ENCODE measurements around the gene CPED1.

Gene CPED1

GRCh38 chr7:121271098-121271497, 282.6 kb downstream of the CPED1 start:
- H3K36me3 ChIP-seq (ENCODE audit: insufficient read depth, low read length) = no peaks in the 10 kb centered on the region
- H3K4me1 ChIP-seq (ENCODE audit: insufficient read depth, low read length) = no peaks in the 10 kb centered on the region
- no peak overlapping the region for H3K27ac ChIP-seq (ENCODE audit: low read depth, low read length)
- no peaks in the 10 kb centered on the region for H3K9me3 ChIP-seq (ENCODE audit: insufficient read depth, low read depth, low read length)
- 95% methylated on average over 1 of the region's 2 CpGs for WGBS
- no peak overlapping the region for H3K9ac ChIP-seq (ENCODE audit: low read depth, low read length)
- no peak overlapping the region for H3K4me3 ChIP-seq (ENCODE audit: low read length)
- H3K27me3 ChIP-seq (ENCODE audit: insufficient read depth, low read length) = no peaks in the 10 kb centered on the region

GRCh38 chr7:121271916-121272315, 283.4 kb downstream of the CPED1 start:
- Histone ChIP-seq H3K9ac (ENCODE audit: low read depth, low read length) (no peak overlapping the region), H3K4me1 (ENCODE audit: insufficient read depth, low read length) (no peaks in the 10 kb centered on the region), H3K9me3 (ENCODE audit: insufficient read depth, low read depth, low read length) (no peaks in the 10 kb centered on the region), H3K27me3 (ENCODE audit: insufficient read depth, low read length) (no peaks in the 10 kb centered on the region), H3K36me3 (ENCODE audit: insufficient read depth, low read length) (no peaks in the 10 kb centered on the region), H3K4me3 (ENCODE audit: low read length) (no peak overlapping the region), H3K27ac (ENCODE audit: low read depth, low read length) (no peak overlapping the region)
- 97% methylated on average over 2 of the region's 2 CpGs for WGBS

- Histone ChIP-seq H3K27ac (ENCODE audit: low read depth, low read length) (no peak overlapping the region), H3K9me3 (ENCODE audit: insufficient read depth, low read depth, low read length) (no peaks in the 10 kb centered on the region), H3K36me3 (ENCODE audit: insufficient read depth, low read length) (no peaks in the 10 kb centered on the region), H3K4me1 (ENCODE audit: insufficient read depth, low read length) (no peaks in the 10 kb centered on the region), H3K27me3 (ENCODE audit: insufficient read depth, low read length) (no peaks in the 10 kb centered on the region), H3K9ac (ENCODE audit: low read depth, low read length) (no peak overlapping the region), H3K4me3 (ENCODE audit: low read length) (no peak overlapping the region)
- 80% methylated on average over 1 of the region's 1 CpG for WGBS
Observed at GRCh38 chr7:121272676-121273075, 284.2 kb downstream of the CPED1 start.

DNA sequence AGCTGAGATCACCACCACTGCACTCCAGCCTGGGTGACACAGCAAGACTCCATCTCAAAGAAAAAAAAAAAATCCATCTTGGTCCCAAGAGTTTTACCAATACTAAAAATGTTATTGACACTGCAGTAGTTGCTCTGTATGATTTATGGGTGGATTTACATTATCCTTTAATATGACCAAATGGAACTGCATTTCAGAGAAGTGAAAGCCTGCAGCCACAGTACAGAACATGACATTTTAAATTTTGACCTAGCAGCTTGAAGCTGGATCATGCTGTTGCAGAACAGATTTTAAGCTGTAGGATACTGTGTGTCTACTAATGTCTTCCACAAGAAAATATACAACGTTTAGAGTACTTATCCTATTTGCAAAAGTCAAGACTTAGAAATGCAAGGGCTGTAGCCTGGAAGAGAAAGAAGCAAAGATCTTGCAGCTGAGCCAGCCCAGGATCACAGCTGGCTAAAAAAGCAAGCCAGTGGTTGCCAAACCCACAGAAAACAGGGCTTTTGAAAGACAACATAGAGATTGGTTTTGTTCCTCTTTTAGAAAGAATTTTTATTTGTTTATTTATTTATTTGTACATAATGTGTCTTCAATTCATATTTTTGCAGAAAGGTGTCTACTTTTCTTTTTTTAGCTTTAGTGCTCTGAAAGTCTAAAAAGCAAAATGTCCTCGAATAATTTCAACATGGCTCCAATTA, 285.1 kb downstream of the CPED1 start:
- H3K4me3 ChIP-seq (ENCODE audit: low read length) = no peak overlapping the region
- no peaks in the 10 kb centered on the region for H3K9me3 ChIP-seq (ENCODE audit: insufficient read depth, low read depth, low read length)
- WGBS = 79% methylated on average over 2 of the region's 2 CpGs
- H3K27ac ChIP-seq (ENCODE audit: low read depth, low read length) = no peak overlapping the region
- no peaks in the 10 kb centered on the region for H3K36me3 ChIP-seq (ENCODE audit: insufficient read depth, low read length)
- no peak overlapping the region for H3K9ac ChIP-seq (ENCODE audit: low read depth, low read length)
- H3K4me1 ChIP-seq (ENCODE audit: insufficient read depth, low read length) = peaks cover 2% of the 10 kb centered on the region; the same call in 1 of the 2 replicates
- no peaks in the 10 kb centered on the region for H3K27me3 ChIP-seq (ENCODE audit: insufficient read depth, low read length)

GRCh38 chr7:121274467-121274866, 286.0 kb downstream of the CPED1 start:
- Histone ChIP-seq H3K27me3 (ENCODE audit: insufficient read depth, low read length) (no peaks in the 10 kb centered on the region), H3K9me3 (ENCODE audit: insufficient read depth, low read depth, low read length) (no peaks in the 10 kb centered on the region), H3K27ac (ENCODE audit: low read depth, low read length) (no peak overlapping the region), H3K4me1 (ENCODE audit: insufficient read depth, low read length) (peaks cover 7% of the 10 kb centered on the region; the same call in 1 of the 2 replicates), H3K36me3 (ENCODE audit: insufficient read depth, low read length) (no peaks in the 10 kb centered on the region), H3K9ac (ENCODE audit: low read depth, low read length) (no peak overlapping the region), H3K4me3 (ENCODE audit: low read length) (no peak overlapping the region)
- 88% methylated on average over 2 of the region's 2 CpGs for WGBS

DNA sequence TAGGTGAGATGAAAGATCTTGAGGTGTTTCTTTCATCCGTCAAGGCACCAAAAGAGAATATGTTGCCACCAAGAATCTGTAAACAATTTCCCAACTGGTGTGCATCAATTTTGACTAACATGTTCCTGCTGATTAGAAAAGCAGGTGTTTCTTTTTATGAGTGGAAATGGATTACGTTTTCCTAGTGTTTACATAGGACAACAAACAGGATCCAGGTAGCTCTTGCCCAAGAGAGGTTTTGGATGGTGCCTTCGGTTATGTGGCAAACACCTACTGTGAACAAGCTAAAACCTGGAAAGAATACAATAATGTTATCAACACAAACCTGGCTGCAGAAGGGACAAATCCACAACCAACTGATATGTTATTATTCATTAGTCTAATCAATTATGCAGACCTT, 286.7 kb downstream of the CPED1 start:
- H3K27me3 ChIP-seq (ENCODE audit: insufficient read depth, low read length) = no peaks in the 10 kb centered on the region
- H3K9me3 ChIP-seq (ENCODE audit: insufficient read depth, low read depth, low read length) = no peaks in the 10 kb centered on the region
- H3K27ac ChIP-seq (ENCODE audit: low read depth, low read length) = no peak overlapping the region
- 91% methylated on average over 3 of the region's 3 CpGs for WGBS
- no peak overlapping the region for H3K9ac ChIP-seq (ENCODE audit: low read depth, low read length)
- peaks cover 7% of the 10 kb centered on the region; the same call in 1 of the 2 replicates for H3K4me1 ChIP-seq (ENCODE audit: insufficient read depth, low read length)
- no peak overlapping the region for H3K4me3 ChIP-seq (ENCODE audit: low read length)
- no peaks in the 10 kb centered on the region for H3K36me3 ChIP-seq (ENCODE audit: insufficient read depth, low read length)

GRCh38 chr7:121276313-121276712, 287.8 kb downstream of the CPED1 start:
- H3K27ac ChIP-seq (ENCODE audit: low read depth, low read length) = no peak overlapping the region
- no peak overlapping the region for H3K4me3 ChIP-seq (ENCODE audit: low read length)
- H3K9me3 ChIP-seq (ENCODE audit: insufficient read depth, low read depth, low read length) = no peaks in the 10 kb centered on the region
- no peaks in the 10 kb centered on the region for H3K36me3 ChIP-seq (ENCODE audit: insufficient read depth, low read length)
- no peak overlapping the region for H3K9ac ChIP-seq (ENCODE audit: low read depth, low read length)
- no peaks in the 10 kb centered on the region for H3K27me3 ChIP-seq (ENCODE audit: insufficient read depth, low read length)
- 92% methylated on average over 2 of the region's 3 CpGs for WGBS
- H3K4me1 ChIP-seq (ENCODE audit: insufficient read depth, low read length) = peaks cover 7% of the 10 kb centered on the region; the same call in 1 of the 2 replicates

DNA sequence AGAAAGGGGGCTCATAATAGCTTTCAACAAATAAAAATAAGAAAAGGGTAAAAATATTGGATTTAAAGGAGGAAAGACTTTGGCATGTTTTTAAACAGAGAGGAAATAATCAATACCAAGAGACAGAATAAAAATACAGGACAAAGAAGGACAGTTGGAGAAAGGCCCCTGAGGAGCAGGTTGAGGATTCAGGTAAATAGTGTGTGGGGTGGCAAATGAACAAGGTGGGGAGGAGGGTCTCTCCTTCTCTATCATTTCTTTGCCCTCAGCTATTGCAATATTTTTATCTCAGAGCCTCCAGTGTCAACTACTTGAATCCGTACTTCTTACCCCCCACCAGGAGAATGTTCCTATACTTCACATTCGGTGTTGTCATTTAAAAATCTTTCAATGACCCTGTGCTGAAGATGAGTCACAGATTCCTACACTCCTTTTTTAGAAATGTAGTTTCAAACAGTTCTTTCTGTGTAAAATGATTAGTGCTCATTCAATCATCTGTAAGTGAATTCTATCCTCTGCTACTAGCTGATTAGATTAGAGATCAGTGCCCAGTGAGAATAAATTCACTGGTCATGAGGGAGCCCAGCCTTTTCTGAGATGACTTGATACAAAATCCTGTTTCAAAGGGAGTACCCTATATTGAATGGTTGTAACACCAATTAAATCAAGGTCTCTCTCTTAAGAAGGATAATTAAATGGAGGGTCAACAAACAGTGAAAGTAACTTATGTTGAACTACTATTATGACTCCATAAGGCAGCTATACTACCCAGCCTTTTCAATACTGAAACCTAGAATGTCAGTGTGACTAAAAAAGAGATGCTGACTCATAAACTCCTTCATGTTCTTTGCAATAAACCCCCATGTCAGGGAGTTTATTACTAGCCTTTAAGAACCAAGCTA, 289.9 kb downstream of the CPED1 start:
- H3K27me3 ChIP-seq (ENCODE audit: insufficient read depth, low read length) = no peaks in the 10 kb centered on the region
- peaks cover 7% of the 10 kb centered on the region; the same call in 1 of the 2 replicates for H3K4me1 ChIP-seq (ENCODE audit: insufficient read depth, low read length)
- H3K4me3 ChIP-seq (ENCODE audit: low read length) = no peak overlapping the region
- no peak overlapping the region for H3K9ac ChIP-seq (ENCODE audit: low read depth, low read length)
- H3K36me3 ChIP-seq (ENCODE audit: insufficient read depth, low read length) = no peaks in the 10 kb centered on the region
- WGBS = 58% methylated on average over 2 of the region's 2 CpGs
- H3K9me3 ChIP-seq (ENCODE audit: insufficient read depth, low read depth, low read length) = no peaks in the 10 kb centered on the region
- H3K27ac ChIP-seq (ENCODE audit: low read depth, low read length) = no peak overlapping the region

- Histone ChIP-seq H3K4me1 (ENCODE audit: insufficient read depth, low read length) (peaks cover 7% of the 10 kb centered on the region; the same call in 1 of the 2 replicates), H3K9me3 (ENCODE audit: insufficient read depth, low read depth, low read length) (no peaks in the 10 kb centered on the region), H3K4me3 (ENCODE audit: low read length) (no peak overlapping the region), H3K36me3 (ENCODE audit: insufficient read depth, low read length) (no peaks in the 10 kb centered on the region), H3K27me3 (ENCODE audit: insufficient read depth, low read length) (no peaks in the 10 kb centered on the region), H3K27ac (ENCODE audit: low read depth, low read length) (no peak overlapping the region), H3K9ac (ENCODE audit: low read depth, low read length) (no peak overlapping the region)
- 98% methylated on average over 2 of the region's 2 CpGs for WGBS
Observed at GRCh38 chr7:121279060-121279620, 290.6 kb downstream of the CPED1 start.

- Histone ChIP-seq H3K4me3 (ENCODE audit: low read length) (no peak overlapping the region), H3K4me1 (ENCODE audit: insufficient read depth, low read length) (peaks cover 7% of the 10 kb centered on the region; the same call in 1 of the 2 replicates), H3K27ac (ENCODE audit: low read depth, low read length) (no peak overlapping the region), H3K27me3 (ENCODE audit: insufficient read depth, low read length) (no peaks in the 10 kb centered on the region), H3K36me3 (ENCODE audit: insufficient read depth, low read length) (no peaks in the 10 kb centered on the region), H3K9ac (ENCODE audit: low read depth, low read length) (no peak overlapping the region), H3K9me3 (ENCODE audit: insufficient read depth, low read depth, low read length) (peaks cover 5% of the 10 kb centered on the region; the same call in 1 of the 2 replicates)
- WGBS = 90% methylated on average over 4 of the region's 4 CpGs
Observed at GRCh38 chr7:121279822-121280221, 291.3 kb downstream of the CPED1 start.

DNA sequence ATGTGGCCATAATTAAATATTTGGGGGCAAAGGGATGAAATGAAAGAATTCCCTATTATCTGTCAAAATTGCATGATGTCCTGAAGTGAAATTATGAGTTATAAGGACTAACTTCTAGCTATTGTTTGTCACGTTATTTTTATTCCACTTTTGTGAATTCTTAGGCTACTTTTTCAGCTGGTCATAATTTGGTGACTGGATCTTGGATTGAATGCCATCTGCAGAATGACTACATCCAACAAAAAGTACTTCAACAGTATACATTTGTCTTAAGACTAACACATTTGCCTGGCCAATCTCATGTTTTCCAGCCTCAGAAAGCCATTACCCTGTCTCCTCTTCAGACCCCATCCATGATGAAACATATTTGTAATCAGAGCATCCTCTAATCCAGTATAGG, 292.1 kb downstream of the CPED1 start:
- no peak overlapping the region for H3K4me3 ChIP-seq (ENCODE audit: low read length)
- H3K27ac ChIP-seq (ENCODE audit: low read depth, low read length) = no peak overlapping the region
- peaks cover 14% of the 10 kb centered on the region; the same call in 1 of the 2 replicates for H3K9me3 ChIP-seq (ENCODE audit: insufficient read depth, low read depth, low read length)
- WGBS = 100% methylated on average over 1 of the region's 1 CpG
- peaks cover 7% of the 10 kb centered on the region; the same call in 1 of the 2 replicates for H3K4me1 ChIP-seq (ENCODE audit: insufficient read depth, low read length)
- H3K36me3 ChIP-seq (ENCODE audit: insufficient read depth, low read length) = no peaks in the 10 kb centered on the region
- no peaks in the 10 kb centered on the region for H3K27me3 ChIP-seq (ENCODE audit: insufficient read depth, low read length)
- no peak overlapping the region for H3K9ac ChIP-seq (ENCODE audit: low read depth, low read length)
